OCI-LY7 (cell line): Measurements from ENCODE around the gene MRPS12. TPM values are rescaled to one million over a fixed set of nuclear protein-coding genes. Genes with fewer than 3 reads are reported as not detected.

Source experiments
- BruUV-seq: library from RNA; stranded (reverse); fragments of 400-500 nt; replicated peaks from 2 replicates; lab custom pipeline; 2021; lab: Mats Ljungman, UMichigan
- CTCF ChIA-PET: fragments of 300-600 bp; sonication (Branson Sonifier 250); formaldehyde crosslinking; loops from one replicate; lab custom pipeline; 2022; ENCODE audit warnings: antibody characterized with exemption; ENCODE audit not compliant: unreplicated experiment; lab: Charles Lee
- POLR2A ChIA-PET: fragments of 300-600 bp; sonication (Branson Sonifier 250); formaldehyde crosslinking; loops from one replicate; lab custom pipeline; 2022; ENCODE audit warnings: antibody characterized with exemption; lab: Charles Lee
- DNase-seq: peaks from one replicate; pipeline ENCODE4 v3.0.0-alpha.2; 2015; ENCODE audit warnings: low spot score
- H2AFZ ChIP-seq: fragments of 200-600 bp; sonication (generic), shearing (Covaris generic); 2 replicates; pipeline ENCODE4 v1.6.1; 2014; ENCODE audit warnings: mild to moderate bottlenecking, antibody characterized with exemption, low read length, moderate library complexity
- H3K27ac ChIP-seq: fragments of 200-600 bp; sonication (generic); 2 replicates; pipeline ENCODE4 v1.5.1; 2014; ENCODE audit warnings: mixed run types, low read depth, mild to moderate bottlenecking, moderate library complexity, low read length, inconsistent platforms; ENCODE audit not compliant: poor library complexity, severe bottlenecking
- H3K36me3 ChIP-seq: fragments of 200-600 bp; sonication (generic); 2 replicates; pipeline ENCODE4 v1.6.1; 2014; ENCODE audit warnings: mild to moderate bottlenecking, antibody characterized with exemption, low read length, moderate library complexity, mixed read lengths; ENCODE audit not compliant: insufficient read depth
- H3K4me1 ChIP-seq: fragments of 200-600 bp; sonication (generic); 2 replicates; pipeline ENCODE4 v1.5.1; 2014; ENCODE audit warnings: mild to moderate bottlenecking, low read length; ENCODE audit not compliant: insufficient read depth, poor library complexity, severe bottlenecking
- H3K4me2 ChIP-seq: fragments of 200-600 bp; sonication (generic); 2 replicates; pipeline ENCODE4 v1.6.1; 2014; ENCODE audit warnings: mild to moderate bottlenecking, low read length
- H3K4me3 ChIP-seq: fragments of 200-600 bp; sonication (generic); 2 replicates; pipeline ENCODE4 v1.5.1; 2014; ENCODE audit warnings: mild to moderate bottlenecking, low read depth, low read length; ENCODE audit not compliant: poor library complexity, severe bottlenecking
- H3K79me2 ChIP-seq: fragments of 200-600 bp; sonication (generic); 2 replicates; pipeline ENCODE4 v1.6.1; 2016; ENCODE audit warnings: low read depth, mild to moderate bottlenecking, low read length, moderate library complexity, mixed read lengths; ENCODE audit not compliant: insufficient read depth
- H3K9me2 ChIP-seq: fragments of 200-600 bp; sonication (generic); 2 replicates; pipeline ENCODE4 v1.6.1; 2016; ENCODE audit warnings: mild to moderate bottlenecking, low read length, mixed read lengths; ENCODE audit not compliant: insufficient read depth
- H3K9me3 ChIP-seq: fragments of 200-600 bp; sonication (generic); 2 replicates; pipeline ENCODE4 v1.6.1; 2014; ENCODE audit warnings: mild to moderate bottlenecking, mixed run types, low read length, mixed read lengths
- H4K20me1 ChIP-seq: fragments of 200-600 bp; sonication (generic); 2 replicates; pipeline ENCODE4 v1.6.1; 2014; ENCODE audit warnings: mild to moderate bottlenecking, antibody characterized with exemption, low read length, moderate library complexity, mixed read lengths; ENCODE audit not compliant: insufficient read depth
- CTCF ChIP-seq: fragments of 200-600 bp; sonication (generic); conservative IDR thresholded peaks from 2 replicates; pipeline ENCODE4 v1.5.1; 2014; ENCODE audit warnings: mild to moderate bottlenecking, antibody characterized with exemption, low read length, moderate library complexity, mixed read lengths
- EZH2phosphoT487 ChIP-seq: fragments of 200-600 bp; sonication (generic); IDR thresholded peaks from 2 replicates; pipeline ENCODE4 v1.6.1; 2018; ENCODE audit warnings: low read depth, borderline replicate concordance, mild to moderate bottlenecking, mixed run types, antibody characterized with exemption, low read length, moderate library complexity, mixed read lengths
- intact Hi-C: fragments of 100-400 bp; cut with micrococcal nuclease; formaldehyde crosslinking; loops from one replicate; pipeline ENCODE4 v1.10.0; 2022; ENCODE audit not compliant: unreplicated experiment
- total RNA-seq, 2 experiments: library from RNA; depleted of rRNA in 1 of 2; stranded (reverse); fragments of >200 nt in 1 of 2; shearing (Covaris generic) in 1 of 2; gene quantifications; 2 replicates each; pipeline ENCODE4 v1.2.3, GENCODE V29; 2014 to 2022

Gene MRPS12
- total RNA-seq, 2 experiments from 2014 or later, result 63.5 to 74.6 TPM

- ChIA-PET CTCF (no interaction called here), POLR2A (no interaction called here)
- Histone ChIP-seq H3K27ac (no peak overlapping the region), H3K4me3 (no peak overlapping the region), H4K20me1 (no peaks in the 10 kb centered on the region), H3K79me2 (no peaks in the 10 kb centered on the region), H3K9me3 (no peaks in the 10 kb centered on the region), H3K36me3 (peaks cover 26% of the 10 kb centered on the region), H3K4me2 (no peak overlapping the region), H3K9me2 (no peaks in the 10 kb centered on the region), H3K4me1 (no peaks in the 10 kb centered on the region), H2AFZ (no peak overlapping the region)
- DNase-seq, result no peak
- intact Hi-C loops, result no loop called here
- no TSS peak for BruUV-seq
- TF ChIP-seq CTCF (no peak), EZH2phosphoT487 (no peak)
These were observed 23.5 kb upstream of the MRPS12 start for GRCh38 chr19:38907227-38907626.

DNA sequence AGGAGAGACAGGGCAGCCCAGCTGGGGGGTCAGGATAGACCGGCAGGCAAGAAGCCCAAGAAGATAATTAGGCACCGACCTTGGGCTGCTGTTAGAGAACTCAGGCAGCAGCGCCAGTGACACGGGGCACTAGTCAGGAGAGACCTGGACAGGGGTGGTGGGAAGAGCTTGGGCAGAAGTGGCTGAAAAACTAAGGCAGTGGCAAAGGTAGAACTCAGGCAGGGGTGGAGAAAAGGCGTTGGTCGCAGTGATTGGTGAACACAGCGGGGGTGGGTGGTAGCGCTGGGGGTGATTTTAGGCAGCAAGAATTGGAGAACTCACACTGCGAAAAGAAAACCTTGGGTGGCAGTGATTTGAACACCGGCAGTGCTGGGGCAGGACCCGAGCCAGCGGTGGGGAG, 23.1 kb upstream of the MRPS12 start:
- ChIA-PET CTCF (no interaction called here), POLR2A (no interaction called here)
- no TSS peak for BruUV-seq
- no peaks in the 10 kb centered on the region for H3K79me2 ChIP-seq
- intact Hi-C loops, result no loop called here
- no peak for DNase-seq
- H3K9me3 ChIP-seq, result no peaks in the 10 kb centered on the region
- peaks cover 26% of the 10 kb centered on the region for H3K36me3 ChIP-seq
- no peak overlapping the region for H3K27ac ChIP-seq
- H4K20me1 ChIP-seq, result no peaks in the 10 kb centered on the region
- H3K9me2 ChIP-seq, result no peaks in the 10 kb centered on the region
- no peak for TF ChIP-seq CTCF
- TF ChIP-seq EZH2phosphoT487, result no peak
- H3K4me2 ChIP-seq, result no peak overlapping the region
- H3K4me3 ChIP-seq, result no peak overlapping the region
- H3K4me1 ChIP-seq, result no peaks in the 10 kb centered on the region
- no peak overlapping the region for H2AFZ ChIP-seq

DNA sequence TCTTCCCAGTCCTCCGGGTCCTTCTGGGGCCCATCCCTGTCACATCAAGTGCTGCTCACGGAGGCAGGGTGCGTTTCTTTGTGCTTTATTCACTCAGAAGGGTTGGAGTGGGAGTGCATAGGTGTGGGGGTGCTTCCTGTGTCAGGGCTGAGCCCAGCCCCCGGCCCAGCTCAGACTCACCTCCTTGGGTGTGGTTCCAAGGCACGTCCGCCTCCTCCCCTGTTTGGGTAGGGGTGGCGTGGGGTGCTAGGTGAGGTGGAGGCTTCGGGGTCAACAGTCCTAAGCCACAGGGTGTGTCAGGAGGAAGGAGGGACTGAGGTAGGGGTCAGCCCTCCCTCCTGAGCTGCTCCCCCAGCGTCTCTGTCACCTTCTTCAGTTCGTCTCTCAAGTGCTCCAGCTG, 21.8 kb upstream of the MRPS12 start:
- H4K20me1 ChIP-seq, result no peaks in the 10 kb centered on the region
- no peak overlapping the region for H2AFZ ChIP-seq
- H3K4me1 ChIP-seq, result no peaks in the 10 kb centered on the region
- no peak for TF ChIP-seq CTCF
- no peak for TF ChIP-seq EZH2phosphoT487
- no peak overlapping the region for H3K27ac ChIP-seq
- no peak overlapping the region for H3K4me2 ChIP-seq
- BruUV-seq, result no TSS peak
- H3K36me3 ChIP-seq, result peaks cover 26% of the 10 kb centered on the region
- ChIA-PET CTCF (no interaction called here), POLR2A (no interaction called here)
- no peaks in the 10 kb centered on the region for H3K79me2 ChIP-seq
- DNase-seq, result no peak
- intact Hi-C loops, result no loop called here
- H3K9me2 ChIP-seq, result no peaks in the 10 kb centered on the region
- no peak overlapping the region for H3K4me3 ChIP-seq
- H3K9me3 ChIP-seq, result no peaks in the 10 kb centered on the region
